GM19468 (cell line): ENCODE measurements around the gene MEF2D.

ENCODE experiments used
- ATAC-seq: cut with Tn5 transposase; IDR thresholded peaks from one replicate; pipeline ENCODE4 v1.9.1; 2021; ENCODE audit warnings: mild to moderate bottlenecking, moderate library complexity, moderate number of reproducible peaks; ENCODE audit not compliant: unreplicated experiment; ENCODE audit errors: extremely low read depth

The MEF2D gene

DNA sequence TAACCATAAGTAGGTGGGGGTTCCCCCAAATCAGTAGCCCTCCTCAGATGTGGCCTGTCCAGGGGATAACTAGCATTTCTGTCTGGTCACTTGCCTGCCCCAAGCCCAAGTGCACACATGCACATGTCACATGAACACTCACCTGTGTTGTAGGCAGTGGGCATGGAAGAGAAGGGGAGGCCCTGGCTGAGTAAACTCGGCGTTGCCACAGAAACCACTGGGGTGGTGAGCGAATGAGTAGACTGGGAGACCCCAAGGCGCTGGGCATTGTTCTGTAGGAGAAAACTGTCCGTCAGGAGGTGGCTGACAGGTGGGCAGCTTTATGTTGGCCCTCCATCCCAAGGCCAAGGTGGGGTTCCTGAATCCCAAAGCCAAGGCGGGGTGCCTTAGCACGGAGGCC lies 25.6 kb downstream of the MEF2D start:
- ATAC-seq, result no peak

- ATAC-seq, result no peak
These were observed 28.8 kb downstream of the MEF2D start for GRCh38 chr1:156471496-156472490.

- ATAC-seq, result no peak
These were observed 30.1 kb downstream of the MEF2D start for GRCh38 chr1:156470473-156470872.

DNA sequence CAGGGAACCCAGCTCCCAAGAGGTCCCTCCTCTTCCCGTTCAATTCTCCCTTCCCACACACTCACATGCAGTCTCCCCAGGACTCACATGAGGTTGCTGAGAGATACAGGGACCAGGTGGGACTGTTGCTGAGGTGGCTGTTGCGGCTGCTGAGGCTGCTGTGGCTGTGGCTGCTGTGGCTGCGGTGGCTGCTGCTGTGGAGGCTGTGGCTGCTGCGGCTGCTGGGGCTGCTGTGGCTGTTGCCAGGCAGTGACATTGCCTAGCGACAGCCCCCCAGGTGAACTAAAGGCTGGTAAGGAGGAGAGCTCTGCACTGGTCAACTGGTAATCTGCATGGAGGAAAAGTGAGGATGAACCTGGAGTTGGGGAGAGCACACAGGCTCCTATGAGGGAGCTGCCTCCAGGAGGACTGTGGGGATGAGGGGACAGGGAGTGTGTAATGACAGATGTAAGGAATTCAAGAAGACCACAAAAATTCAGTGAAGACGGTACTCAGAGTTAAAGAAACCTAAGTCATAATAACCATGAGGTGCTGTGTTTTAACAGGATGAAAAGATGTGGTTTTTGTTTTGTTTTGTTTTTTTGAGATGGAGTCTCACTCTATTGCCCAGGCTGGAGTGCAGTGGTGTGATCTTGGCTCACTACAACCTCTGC lies 31.8 kb downstream of the MEF2D start:
- ATAC-seq, result no peak

DNA sequence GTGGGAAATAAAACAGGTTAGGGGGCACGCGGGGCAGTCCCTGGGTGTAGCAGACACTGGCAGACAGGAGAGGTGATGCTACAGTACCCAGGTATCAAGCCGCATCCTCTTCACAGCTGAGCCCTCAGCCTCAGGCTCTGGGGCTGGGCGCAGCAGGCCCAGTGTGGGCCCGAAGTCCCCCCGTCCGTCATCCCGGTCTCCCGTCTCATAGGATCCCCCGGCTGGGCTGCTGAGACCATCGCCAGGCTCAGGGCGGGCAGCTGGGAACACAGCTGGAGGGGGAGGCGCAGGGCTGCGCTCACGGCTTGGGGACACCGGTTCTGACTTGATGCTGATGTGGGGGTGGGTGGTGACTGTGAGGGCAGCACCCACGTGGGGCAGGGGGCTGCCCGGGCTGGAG lies 32.7 kb downstream of the MEF2D start:
- no peak for ATAC-seq

DNA sequence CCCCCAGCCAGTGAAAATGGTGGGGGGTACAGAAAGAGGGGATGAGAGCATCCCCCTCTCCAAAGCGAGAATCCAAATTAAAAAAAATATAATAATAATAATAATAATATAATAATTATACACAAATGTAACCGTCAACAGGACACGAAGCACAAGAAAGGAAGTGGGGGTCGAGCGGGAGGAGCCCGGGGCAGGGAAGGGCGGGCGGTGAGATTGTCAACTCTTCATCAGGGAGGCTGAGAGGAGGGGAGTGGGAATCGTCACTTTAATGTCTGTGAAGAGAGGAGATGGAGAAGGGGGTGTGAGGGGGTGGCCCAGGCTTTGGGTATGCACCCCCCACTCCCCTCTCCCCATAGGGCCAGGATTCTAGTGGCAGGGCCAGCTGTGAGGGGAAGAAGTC lies 33.2 kb downstream of the MEF2D start:
- ATAC-seq, result no peak

DNA sequence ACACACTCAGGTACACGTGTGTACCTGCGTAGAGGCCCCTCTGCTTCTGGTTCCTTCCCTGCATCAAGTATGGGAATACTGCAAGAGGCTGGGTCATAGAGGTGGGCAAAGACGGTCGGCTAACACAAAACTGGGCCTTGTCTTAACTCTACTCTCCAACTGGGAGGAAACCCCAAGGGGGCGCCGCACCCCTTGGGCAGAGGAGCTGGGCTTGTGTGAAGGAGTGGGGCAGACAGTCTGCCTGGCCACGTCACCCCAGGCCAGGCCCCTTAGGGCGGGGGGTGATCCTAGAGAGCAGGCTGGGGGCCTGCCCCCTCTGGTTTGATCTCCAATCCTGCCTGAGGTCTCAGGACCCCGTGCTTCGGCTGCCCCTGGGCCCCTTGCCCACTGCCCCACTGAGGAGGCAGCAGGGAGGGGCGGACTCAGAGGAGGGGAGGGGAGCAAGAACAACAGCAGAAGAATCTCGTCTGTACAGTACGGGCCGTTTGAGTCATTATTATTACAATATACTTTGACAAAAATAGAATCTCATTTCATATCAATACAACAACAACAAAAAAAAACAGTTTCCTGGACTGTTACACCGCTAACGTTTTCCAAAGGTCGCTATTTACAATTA lies 34.7 kb downstream of the MEF2D start:
- ATAC-seq, result no peak

DNA sequence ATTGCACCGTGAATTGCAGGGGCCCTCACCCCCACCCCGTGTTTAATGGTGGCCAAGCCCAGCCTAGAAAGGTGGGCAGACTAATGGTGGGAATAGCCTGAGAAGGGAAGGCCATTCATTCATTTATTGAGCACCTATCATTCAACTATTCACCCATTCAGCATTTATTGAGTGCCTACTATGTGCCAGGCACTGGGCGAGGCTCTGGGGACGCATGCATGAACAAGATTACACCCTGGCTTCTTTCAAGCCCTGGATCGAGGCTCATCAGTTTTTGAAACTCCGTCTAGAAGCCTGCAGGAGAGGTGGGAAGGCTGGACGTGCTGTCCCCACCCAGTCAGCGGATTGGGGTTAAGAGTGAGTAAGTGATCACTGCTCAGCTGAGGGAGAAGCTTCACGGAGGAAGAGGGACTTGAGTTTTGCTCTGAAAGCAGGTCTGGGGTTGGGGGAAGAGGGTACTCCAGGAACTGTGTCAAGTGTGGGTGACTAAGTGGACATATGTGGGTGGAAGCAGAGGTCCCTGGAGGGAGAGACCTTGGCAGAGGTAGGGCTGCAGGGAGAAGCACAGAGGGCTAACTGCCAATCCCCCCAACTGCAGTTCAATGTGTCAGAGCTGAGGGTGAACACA lies 35.6 kb downstream of the MEF2D start:
- ATAC-seq, result no peak

GRCh38 chr1:156464335-156464734 lies 36.2 kb downstream of the MEF2D start:
- ATAC-seq, result no peak

GRCh38 chr1:156463874-156464273 lies 36.7 kb downstream of the MEF2D start:
- no peak for ATAC-seq

- no peak for ATAC-seq
These were observed 37.4 kb downstream of the MEF2D start for GRCh38 chr1:156462954-156463795.

- ATAC-seq, result no peak
These were observed 38.6 kb downstream of the MEF2D start for GRCh38 chr1:156461781-156462647.

DNA sequence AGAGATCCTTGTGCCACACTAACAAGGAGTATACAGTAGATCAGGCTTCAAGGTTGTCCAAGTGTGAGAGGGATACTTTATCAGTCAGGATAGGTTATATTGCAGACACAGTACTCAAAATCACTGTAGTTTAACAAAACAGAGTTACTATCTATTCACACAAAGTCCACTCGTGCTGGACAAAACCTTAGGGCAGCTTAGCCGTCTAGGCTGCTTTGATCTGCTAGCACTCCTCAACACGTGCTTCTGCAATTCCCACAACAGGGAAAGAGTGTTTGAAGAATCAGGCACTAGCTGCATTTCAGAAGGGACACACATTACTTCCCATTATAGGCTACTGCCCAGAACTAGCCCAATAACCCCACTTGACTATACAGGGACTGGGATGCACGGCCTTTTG lies 39.5 kb downstream of the MEF2D start:
- ATAC-seq, result no peak

GRCh38 chr1:156460525-156460924 lies 40.0 kb downstream of the MEF2D start:
- no peak for ATAC-seq

DNA sequence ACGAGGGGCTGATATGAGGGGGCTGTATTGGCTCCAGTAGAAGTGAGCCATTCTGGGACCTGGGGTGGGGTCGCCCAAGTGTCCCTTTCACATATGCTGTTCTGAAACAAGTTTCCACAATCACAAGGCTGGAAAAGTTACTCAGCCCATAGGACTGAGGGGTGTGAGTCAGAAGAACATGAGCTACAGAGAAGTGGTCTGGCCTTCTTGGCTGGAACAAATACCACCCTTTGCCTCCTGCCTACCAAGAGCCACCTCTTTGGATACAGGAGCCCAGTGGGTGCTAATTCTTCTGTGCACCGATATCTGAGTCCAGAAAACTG lies 42.4 kb downstream of the MEF2D start:
- no peak for ATAC-seq

- ATAC-seq, result peak; percentile 48
These were observed 43.7 kb downstream of the MEF2D start for GRCh38 chr1:156456625-156457465.

DNA sequence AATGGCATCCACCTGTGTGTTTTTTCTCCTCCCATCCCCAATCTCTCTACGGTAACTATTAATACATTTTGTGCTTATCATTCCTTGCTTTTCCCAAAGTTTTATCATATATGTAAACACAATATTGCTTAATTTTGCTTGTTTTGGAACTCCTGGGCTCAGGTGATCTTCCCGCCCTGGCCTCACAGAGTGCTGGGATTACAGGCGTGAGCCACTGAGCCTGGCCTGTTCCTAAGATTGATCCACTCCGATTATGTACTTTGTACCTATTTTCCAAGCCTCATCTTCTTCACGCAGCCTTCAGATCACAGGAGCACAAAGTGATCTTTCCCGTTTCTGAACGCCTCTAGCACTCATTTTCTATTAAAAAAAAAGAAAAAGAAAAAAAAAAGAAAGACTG lies 45.2 kb downstream of the MEF2D start:
- no peak for ATAC-seq

DNA sequence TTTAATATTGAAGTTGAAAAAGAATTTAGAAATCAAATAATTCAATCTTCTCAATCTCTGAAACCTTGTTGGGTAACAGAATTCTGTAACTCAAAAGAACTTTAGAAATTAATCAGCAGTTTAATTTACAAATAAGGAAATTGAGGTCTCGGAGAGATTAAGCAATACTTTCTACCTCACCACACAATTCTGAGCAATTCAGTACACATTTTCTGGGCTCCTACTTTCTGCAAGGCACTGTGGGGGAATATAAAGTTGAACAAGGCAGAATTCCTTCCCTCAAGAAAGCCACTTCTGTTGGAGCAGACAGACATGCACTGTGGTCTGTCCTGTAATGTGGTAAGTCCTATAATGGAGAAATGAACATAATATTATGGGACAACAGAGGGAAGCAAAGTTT lies 47.7 kb downstream of the MEF2D start:
- no peak for ATAC-seq
